MM.1S (cell line): ENCODE data around the gene ITCH.

Source experiments
- DNase-seq: peaks from one replicate; pipeline ENCODE4 v3.0.0-alpha.2; 2015
- H2AFZ ChIP-seq: fragments of 300-600 bp; sonication (generic); 2 replicates; pipeline ENCODE4 v1.6.0; 2016; ENCODE audit warnings: antibody characterized with exemption, low read length
- H3F3A ChIP-seq: fragments of 300-600 bp; sonication (generic); 2 replicates; pipeline ENCODE4 v1.6.1; 2016; ENCODE audit warnings: mild to moderate bottlenecking, antibody characterized with exemption, low read length, moderate library complexity, mixed read lengths; ENCODE audit not compliant: insufficient read depth
- H3K27ac ChIP-seq: fragments of 300-600 bp; sonication (generic); 2 replicates; pipeline ENCODE4 v1.5.1; 2016; ENCODE audit warnings: mild to moderate bottlenecking, low read length
- H3K27me3 ChIP-seq: fragments of 300-600 bp; sonication (generic); replicated peaks from 2 replicates; pipeline ENCODE4 v1.6.0; 2016; ENCODE audit warnings: low read length; ENCODE audit not compliant: insufficient read depth
- H3K36me3 ChIP-seq: fragments of 300-600 bp; sonication (generic); replicated peaks from 2 replicates; pipeline ENCODE4 v1.6.1; 2016; ENCODE audit warnings: mild to moderate bottlenecking, low read length, mixed read lengths; ENCODE audit not compliant: insufficient read depth
- H3K4me1 ChIP-seq: fragments of 300-600 bp; sonication (generic); 2 replicates; pipeline ENCODE4 v1.6.1; 2016; ENCODE audit warnings: low read length, mixed read lengths
- H3K4me2 ChIP-seq: fragments of 300-600 bp; sonication (generic); 2 replicates; pipeline ENCODE4 v1.6.0; 2016; ENCODE audit warnings: low read depth, low read length
- H3K4me3 ChIP-seq: fragments of 300-600 bp; sonication (generic); 2 replicates; pipeline ENCODE4 v1.5.1; 2016; ENCODE audit warnings: low read length, mixed read lengths
- H3K79me2 ChIP-seq: fragments of 300-600 bp; sonication (generic); 2 replicates; pipeline ENCODE4 v1.6.1; 2016; ENCODE audit warnings: mixed run types, low read length, mixed read lengths
- H3K9ac ChIP-seq: fragments of 300-600 bp; sonication (generic); 2 replicates; pipeline ENCODE4 v1.6.1; 2016; ENCODE audit warnings: low read length, mixed read lengths
- H3K9me2 ChIP-seq: fragments of 300-600 bp; sonication (generic); replicated peaks from 2 replicates; pipeline ENCODE4 v1.6.1; 2016; ENCODE audit warnings: mild to moderate bottlenecking, low read length, mixed read lengths; ENCODE audit not compliant: insufficient read depth
- H3K9me3 ChIP-seq: fragments of 300-600 bp; sonication (generic); replicated peaks from 2 replicates; pipeline ENCODE4 v1.6.1; 2016; ENCODE audit warnings: mild to moderate bottlenecking, low read length, mixed read lengths; ENCODE audit not compliant: insufficient read depth
- H4K20me1 ChIP-seq: fragments of 300-600 bp; sonication (generic); 2 replicates; pipeline ENCODE4 v1.6.1; 2016; ENCODE audit warnings: mild to moderate bottlenecking, low read length, moderate library complexity, mixed read lengths; ENCODE audit not compliant: insufficient read depth
- CTCF ChIP-seq: fragments of 300-600 bp; sonication (generic); IDR thresholded peaks from 2 replicates; pipeline ENCODE4 v1.5.1; 2016; ENCODE audit warnings: antibody characterized with exemption, low read length, mixed read lengths
- EZH2 ChIP-seq: fragments of 300-600 bp; sonication (generic); optimal IDR thresholded peaks from 2 replicates; pipeline ENCODE3; 2017; ENCODE audit warnings: low read depth, mild to moderate bottlenecking, antibody characterized with exemption, low read length, mixed read lengths
- EZH2phosphoT487 ChIP-seq: fragments of 300-600 bp; sonication (generic); IDR thresholded peaks from 2 replicates; pipeline ENCODE4 v1.6.1; 2018; ENCODE audit warnings: antibody characterized with exemption, low read length

The ITCH gene

GRCh38 chr20:34388678-34389077 is 25.6 kb downstream of the ITCH start:
- peaks cover 42% of the 10 kb centered on the region for H3K4me1 ChIP-seq
- no peaks in the 10 kb centered on the region for H3K27me3 ChIP-seq
- no peak overlapping the region for H2AFZ ChIP-seq
- no peaks in the 10 kb centered on the region for H3K9me3 ChIP-seq
- no peak overlapping the region for H3K9ac ChIP-seq
- H3K27ac ChIP-seq: no peak overlapping the region
- no peaks in the 10 kb centered on the region for H3F3A ChIP-seq
- H3K36me3 ChIP-seq: no peaks in the 10 kb centered on the region
- DNase-seq: no peak
- H3K4me3 ChIP-seq: no peak overlapping the region
- H3K4me2 ChIP-seq: no peak overlapping the region
- H3K9me2 ChIP-seq: no peaks in the 10 kb centered on the region
- no peaks in the 10 kb centered on the region for H4K20me1 ChIP-seq
- peaks cover 98% of the 10 kb centered on the region for H3K79me2 ChIP-seq
- TF ChIP-seq EZH2phosphoT487 (no peak), EZH2 (no peak), CTCF (no peak)

DNA sequence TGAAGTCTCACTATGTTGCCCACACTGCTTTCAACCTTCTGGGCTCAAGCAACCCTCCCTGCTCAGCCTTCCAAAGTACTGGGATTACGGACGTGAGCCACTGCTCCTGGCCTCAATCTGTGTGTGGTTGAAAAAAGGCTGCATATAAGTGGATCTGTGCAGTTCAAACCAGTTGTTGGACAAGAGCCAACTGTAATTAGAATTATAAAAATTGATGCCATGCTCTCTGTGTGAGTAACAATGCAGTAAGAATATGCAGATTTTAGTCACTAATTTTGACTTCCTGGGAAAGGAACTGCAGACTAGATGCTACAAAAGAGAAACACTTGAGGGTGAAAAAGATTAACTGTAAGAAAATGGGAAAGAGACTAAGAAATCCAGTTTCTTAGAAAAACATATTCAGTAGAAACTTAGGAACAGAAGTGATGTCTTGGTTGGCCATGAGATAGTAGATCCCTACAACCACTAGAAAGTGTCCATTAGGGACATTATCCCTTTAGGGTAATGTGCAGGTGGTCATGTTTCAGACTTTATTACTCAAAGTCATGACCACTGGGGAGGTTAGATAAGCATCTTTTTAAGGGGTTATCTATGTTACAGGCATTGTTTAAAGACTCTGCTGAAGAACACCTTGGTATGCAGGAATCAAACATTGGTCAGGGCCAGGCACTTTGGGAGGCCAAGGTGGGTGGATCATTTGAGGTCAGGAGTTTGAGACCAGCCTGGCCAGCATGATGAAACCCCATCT is 26.3 kb downstream of the ITCH start:
- Histone ChIP-seq H3K9ac (no peak overlapping the region), H3F3A (no peaks in the 10 kb centered on the region), H3K9me2 (no peaks in the 10 kb centered on the region), H3K4me3 (no peak overlapping the region), H3K79me2 (peaks cover 98% of the 10 kb centered on the region), H3K27ac (no peak overlapping the region), H2AFZ (no peak overlapping the region), H3K4me1 (peaks cover 42% of the 10 kb centered on the region), H4K20me1 (no peaks in the 10 kb centered on the region), H3K27me3 (no peaks in the 10 kb centered on the region), H3K4me2 (no peak overlapping the region), H3K36me3 (no peaks in the 10 kb centered on the region), H3K9me3 (no peaks in the 10 kb centered on the region)
- no peak for DNase-seq
- TF ChIP-seq EZH2phosphoT487 (no peak), EZH2 (no peak), CTCF (no peak)

GRCh38 chr20:34389954-34390555 is 27.0 kb downstream of the ITCH start:
- Histone ChIP-seq H3K79me2 (peaks cover 96% of the 10 kb centered on the region), H3K4me1 (peaks cover 42% of the 10 kb centered on the region), H3K9ac (no peak overlapping the region), H3F3A (no peaks in the 10 kb centered on the region), H4K20me1 (no peaks in the 10 kb centered on the region), H2AFZ (no peak overlapping the region), H3K9me2 (no peaks in the 10 kb centered on the region), H3K9me3 (no peaks in the 10 kb centered on the region), H3K27me3 (no peaks in the 10 kb centered on the region), H3K27ac (no peak overlapping the region; the same call in 1 of the 2 replicates), H3K4me2 (no peak overlapping the region), H3K4me3 (no peak overlapping the region), H3K36me3 (no peaks in the 10 kb centered on the region)
- TF ChIP-seq EZH2phosphoT487 (no peak), EZH2 (no peak), CTCF (no peak)
- DNase-seq: no peak
